ENCODE data around the gene TXLNA.

The TXLNA gene

DNA sequence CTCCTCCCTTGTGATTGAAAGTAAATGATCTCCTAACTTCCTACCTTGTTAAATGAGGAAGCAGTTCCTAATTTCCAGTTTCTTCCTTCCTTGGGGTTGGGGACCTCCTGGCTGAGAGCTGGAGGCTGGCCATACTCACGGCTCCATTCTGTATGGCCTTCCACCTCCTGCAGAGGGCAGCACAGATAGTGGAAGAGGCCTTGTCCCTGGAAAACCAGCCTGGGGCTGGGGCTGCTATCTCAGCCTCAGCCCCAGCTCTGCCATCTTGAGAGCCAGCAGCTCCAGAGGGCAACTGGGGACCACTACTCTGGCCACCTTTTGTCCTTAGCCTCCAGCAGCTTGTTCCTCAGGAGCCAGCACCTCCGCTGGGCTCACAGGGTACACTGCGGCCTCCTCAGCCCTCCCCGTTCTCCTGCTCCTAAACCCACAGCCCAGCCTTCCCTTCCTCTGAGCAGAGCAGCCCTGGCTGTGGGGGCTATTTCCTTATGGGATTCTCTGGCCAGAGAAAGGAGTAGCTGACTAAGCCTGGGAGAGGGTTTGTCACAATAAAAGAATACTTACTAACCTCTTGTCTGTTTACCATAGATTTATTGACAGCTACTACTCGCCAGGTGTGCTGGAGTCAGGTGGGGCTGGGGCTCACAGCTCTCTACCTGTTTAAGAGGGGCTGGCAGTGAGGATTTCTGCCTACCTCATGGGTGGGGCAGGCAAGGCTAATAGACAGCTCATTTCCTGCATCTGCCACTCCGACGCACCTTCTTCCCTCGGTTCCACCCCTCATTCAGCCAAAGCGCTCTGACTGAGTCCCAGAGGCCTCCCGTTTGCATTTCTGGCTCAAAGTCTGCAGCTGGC, 36.4 kb downstream of the TXLNA start:
- peak; percentile 52 for DNase-seq

- DNase-seq, result no peak
Observed at GRCh38 chr1:32216566-32216965, 37.1 kb downstream of the TXLNA start.

GRCh38 chr1:32219022-32219421, 39.5 kb downstream of the TXLNA start:
- DNase-seq, result no peak

- no peak for DNase-seq
Observed at GRCh38 chr1:32220746-32221580, 41.5 kb downstream of the TXLNA start.

DNA sequence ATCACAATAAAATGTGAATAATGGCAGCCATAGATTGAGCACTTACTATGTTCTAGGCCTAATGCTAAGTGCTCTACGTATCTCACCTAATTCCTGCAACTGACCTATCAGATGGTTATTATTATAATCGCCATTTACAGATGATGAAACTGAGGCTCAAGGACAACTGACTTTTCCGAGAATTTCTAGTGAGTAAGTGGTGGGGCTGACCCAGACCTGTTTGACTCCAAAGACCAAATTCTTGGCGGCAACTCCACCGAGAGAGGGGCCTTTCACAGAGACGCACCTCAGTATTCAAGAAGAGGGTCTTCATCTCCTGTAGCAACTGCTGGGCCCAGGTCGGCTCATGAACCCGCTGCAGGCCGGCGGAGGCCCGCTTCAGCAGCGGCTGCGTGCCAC, 42.1 kb downstream of the TXLNA start:
- DNase-seq, result no peak

- DNase-seq, result peak; percentile 93
Observed at GRCh38 chr1:32221980-32222755, 42.7 kb downstream of the TXLNA start, which contains the start of the genes EIF3I and TMEM234. Gene EIF3I (plus strand): TSS chr1:32222407. CDS start chr1:32222442, 35 bp downstream. Gene TMEM234 (minus strand): TSS chr1:32222353. CDS start chr1:32222322, 31 bp downstream.

DNA sequence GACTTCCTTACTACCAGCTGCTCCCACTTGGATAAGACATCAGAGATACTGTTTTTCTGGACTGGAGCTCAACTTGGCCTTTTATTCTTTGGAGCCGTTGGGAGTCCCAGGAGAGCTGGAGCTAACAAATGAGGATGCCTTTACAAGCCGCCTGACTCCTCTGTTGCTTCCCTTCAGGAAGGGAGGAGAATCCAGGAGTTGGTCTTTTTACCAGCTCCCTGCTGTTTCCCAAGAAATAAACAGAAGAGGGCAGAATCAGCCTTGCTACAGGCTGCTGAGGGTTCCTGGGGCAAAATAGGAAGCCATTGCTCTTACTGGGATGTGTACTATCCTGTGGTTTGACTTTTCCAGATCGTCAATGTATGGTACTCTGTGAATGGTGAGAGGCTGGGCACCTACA, 44.2 kb downstream of the TXLNA start:
- no peak for DNase-seq

DNA sequence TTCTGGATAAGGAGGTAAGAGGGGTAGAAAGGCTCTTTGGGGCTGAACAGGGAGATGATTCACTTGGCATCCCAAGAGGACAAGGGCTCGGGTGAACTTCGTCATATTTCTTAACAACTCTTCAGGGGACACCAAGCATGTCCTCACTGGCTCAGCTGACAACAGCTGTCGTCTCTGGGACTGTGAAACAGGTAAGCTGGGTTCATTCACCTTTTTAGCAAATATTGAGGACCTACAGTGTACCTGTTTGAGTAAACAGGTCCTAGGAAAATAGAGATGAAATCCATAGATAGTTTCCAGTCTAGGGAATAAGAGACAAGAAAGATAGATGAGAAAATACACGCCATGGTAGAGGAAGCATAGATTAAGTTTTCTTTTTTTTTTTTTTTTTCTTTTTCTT, 44.8 kb downstream of the TXLNA start:
- no peak for DNase-seq

- DNase-seq, result no peak
Observed at GRCh38 chr1:32228771-32229170, 49.3 kb downstream of the TXLNA start.

GRCh38 chr1:32231843-32232432, 52.5 kb downstream of the TXLNA start:
- DNase-seq, result no peak

DNA sequence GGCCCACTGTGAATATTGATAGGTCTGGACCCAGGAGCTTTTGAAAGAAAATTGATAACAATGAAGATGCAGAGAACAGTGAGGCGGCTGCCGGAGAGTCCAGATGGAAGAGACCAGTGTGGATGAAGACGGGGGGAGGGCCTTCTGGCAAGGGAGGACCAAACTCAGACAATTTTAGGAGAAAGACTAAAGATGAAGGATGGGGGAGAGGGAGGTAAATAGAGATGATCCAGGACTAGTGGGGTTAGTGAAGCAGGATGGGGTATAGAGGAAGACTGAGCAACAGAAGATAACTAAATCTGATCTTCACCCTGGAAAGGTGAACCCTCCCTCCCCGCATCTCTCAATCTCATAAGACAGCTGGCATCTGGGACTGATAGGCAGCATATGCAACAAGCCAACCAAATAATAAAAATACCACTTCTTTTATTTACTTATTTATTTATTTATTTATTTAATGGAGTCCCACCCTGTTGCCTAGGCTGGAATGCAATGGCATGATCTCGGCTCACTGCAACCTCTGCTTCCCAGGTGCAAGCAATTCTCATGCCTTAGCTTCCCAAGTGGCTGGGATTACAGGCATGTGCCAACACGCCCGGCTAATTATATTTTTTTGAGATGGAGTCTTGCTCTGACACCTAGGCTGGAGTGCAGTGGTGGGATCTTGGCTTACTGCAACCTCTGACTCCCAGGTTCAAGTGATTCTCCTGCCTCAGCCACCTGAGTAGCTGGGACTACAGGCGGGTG, 53.3 kb downstream of the TXLNA start:
- no peak for DNase-seq

DNA sequence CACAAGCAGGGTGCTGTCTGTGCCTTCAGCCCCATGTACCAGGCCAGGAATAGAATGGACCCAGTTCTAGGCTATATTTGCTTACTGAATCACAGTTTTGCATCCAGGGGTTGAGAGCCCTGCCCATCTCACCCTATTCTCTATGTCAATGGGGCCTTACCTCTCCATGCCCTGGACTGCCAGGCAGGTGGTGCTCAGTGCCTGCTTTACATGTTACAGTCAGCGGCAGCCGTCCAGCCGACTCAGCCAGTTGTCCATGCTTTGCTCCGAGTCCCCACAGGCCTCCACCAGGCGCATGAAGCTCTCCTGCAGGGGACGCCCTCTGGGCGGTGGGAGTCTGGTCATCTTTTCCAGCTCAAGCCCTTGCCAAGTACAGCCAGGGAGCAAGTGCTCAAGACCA, 55.3 kb downstream of the TXLNA start:
- no peak for DNase-seq

GRCh38 chr1:32239337-32239736, 59.9 kb downstream of the TXLNA start:
- DNase-seq, result no peak

- no peak for DNase-seq
Observed at GRCh38 chr1:32239790-32240139, 60.3 kb downstream of the TXLNA start.

GRCh38 chr1:32240140-32240951, 60.9 kb downstream of the TXLNA start:
- peak; percentile 58 for DNase-seq

- no peak for DNase-seq
Observed at GRCh38 chr1:32241001-32241763, 61.7 kb downstream of the TXLNA start.

DNA sequence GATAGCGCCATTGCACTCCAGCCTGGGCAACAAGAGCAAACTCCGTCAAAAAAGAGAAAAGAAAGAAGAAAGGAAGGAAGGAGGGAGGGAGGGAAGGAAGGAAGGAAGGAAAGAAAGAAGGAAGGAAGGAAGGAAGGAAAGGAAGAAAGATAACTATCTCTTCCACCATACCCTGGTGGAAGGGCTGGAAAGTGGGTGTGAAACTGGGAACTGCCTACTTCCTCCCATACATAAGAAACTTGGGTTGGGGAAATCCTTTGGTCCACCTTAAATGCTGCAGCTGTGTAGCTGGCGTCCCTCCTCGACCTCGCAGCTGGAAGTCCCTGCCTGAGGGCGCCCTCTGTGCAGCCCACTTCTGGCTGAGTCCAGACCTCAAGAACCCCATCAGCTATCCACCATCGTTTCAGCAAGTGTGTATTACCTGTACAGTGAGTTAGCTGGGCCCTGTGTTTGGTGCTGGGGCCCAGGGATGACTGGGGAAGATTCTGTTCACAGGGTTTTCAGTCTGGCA, 62.9 kb downstream of the TXLNA start:
- no peak for DNase-seq

DNA sequence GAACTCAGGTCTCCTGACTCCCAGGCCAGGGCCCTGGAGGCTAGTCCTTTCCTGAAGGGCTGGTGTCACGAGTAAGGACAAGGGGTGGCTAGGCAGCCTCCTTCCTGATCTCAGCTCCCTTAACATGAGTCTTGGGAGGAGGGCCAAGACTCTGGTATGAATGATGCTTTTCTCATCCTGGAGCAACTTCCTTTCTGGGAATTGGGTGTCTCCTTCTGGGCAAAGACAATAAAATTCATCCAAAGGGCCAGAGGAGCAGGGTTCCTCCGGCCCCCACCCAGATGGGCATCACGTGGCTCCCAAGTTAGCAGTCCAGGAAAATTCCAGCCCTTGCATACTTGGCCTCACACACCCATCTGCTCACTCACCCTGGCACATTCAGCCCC, 67.4 kb downstream of the TXLNA start, which contains the start of gene FAM167B:
Gene FAM167B (plus strand): TSS at position 335 of the 386 bp plus-strand sequence. CDS start 200 bp downstream, outside the sequence.
- no peak for DNase-seq

DNA sequence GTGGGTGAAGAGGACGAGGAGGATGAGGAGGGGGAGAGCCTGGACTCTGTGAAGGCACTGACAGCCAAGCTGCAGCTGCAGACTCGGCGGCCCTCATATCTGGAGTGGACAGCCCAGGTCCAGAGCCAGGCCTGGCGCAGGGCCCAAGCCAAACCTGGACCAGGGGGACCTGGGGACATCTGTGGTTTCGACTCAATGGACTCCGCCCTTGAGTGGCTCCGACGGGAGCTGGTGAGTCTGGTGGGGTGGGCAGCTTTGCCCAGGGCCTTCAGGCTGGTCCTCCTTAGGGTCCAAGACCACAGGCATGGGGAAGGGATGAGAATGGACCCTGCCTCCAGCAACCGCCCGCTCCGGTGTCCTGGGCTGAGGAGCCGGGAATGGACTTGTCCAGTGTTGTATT, 68.0 kb downstream of the TXLNA start:
- DNase-seq, result no peak

Measured in CD4-positive, alpha-beta T cell treated with Interleukin-15 for 1 hour (primary cell).